ENCODE data around the gene SLC38A9.

Gene SLC38A9

DNA sequence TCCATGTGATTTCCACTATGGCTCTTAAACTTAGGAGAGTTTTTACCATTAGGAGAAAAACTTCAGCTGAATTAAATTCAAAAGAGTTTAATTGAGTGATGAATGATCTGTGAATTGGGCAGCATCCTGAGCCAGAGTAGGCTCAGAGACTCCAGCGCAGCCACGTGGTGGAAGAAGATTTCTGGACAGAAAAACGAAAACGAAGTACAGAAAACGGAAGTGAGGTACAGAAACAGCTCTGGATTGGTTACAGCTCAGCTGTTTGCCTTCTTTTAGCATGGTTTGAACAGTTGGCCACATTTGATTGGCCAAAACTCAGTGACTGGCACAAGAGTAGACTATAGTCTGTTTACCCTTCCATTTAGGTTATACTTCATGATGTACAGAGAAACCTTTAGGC is 108.2 kb downstream of the SLC38A9 start:
- TF ChIP-seq, protein P1, sequence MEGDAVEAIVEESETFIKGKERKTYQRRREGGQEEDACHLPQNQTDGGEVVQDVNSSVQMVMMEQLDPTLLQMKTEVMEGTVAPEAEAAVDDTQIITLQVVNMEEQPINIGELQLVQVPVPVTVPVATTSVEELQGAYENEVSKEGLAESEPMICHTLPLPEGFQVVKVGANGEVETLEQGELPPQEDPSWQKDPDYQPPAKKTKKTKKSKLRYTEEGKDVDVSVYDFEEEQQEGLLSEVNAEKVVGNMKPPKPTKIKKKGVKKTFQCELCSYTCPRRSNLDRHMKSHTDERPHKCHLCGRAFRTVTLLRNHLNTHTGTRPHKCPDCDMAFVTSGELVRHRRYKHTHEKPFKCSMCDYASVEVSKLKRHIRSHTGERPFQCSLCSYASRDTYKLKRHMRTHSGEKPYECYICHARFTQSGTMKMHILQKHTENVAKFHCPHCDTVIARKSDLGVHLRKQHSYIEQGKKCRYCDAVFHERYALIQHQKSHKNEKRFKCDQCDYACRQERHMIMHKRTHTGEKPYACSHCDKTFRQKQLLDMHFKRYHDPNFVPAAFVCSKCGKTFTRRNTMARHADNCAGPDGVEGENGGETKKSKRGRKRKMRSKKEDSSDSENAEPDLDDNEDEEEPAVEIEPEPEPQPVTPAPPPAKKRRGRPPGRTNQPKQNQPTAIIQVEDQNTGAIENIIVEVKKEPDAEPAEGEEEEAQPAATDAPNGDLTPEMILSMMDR (IDR thresholded peaks at IDR 0.05), result no peak
- TF ChIP-seq ZFX (IDR thresholded peaks at IDR 0.05; ENCODE audit: borderline replicate concordance), result no peak
- no peak overlapping the region for H3K27ac ChIP-seq

DNA sequence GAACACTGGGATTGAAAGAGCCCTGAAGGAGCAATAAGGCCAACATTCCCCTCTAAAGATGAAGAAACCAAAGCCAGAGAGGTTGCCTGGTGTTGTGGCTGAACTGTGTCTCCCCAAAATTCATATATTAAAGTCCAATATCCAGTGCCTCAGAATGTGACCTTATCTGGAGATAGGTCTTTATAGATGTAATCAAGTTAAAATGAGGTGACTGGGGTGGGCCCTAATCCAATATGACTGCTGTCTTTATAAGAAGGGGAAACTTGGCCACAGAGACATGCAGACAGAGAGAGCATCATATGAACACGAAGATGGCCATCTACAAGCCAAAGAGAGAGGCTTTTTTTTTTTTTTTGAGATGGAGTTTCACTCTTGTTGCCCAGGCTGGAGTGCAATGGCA is 110.5 kb downstream of the SLC38A9 start:
- TF ChIP-seq, protein P1 (IDR thresholded peaks at IDR 0.05), result no peak
- no peak for TF ChIP-seq ZFX (IDR thresholded peaks at IDR 0.05; ENCODE audit: borderline replicate concordance)
- H3K27ac ChIP-seq, result peak overlapping the region; percentile 48

DNA sequence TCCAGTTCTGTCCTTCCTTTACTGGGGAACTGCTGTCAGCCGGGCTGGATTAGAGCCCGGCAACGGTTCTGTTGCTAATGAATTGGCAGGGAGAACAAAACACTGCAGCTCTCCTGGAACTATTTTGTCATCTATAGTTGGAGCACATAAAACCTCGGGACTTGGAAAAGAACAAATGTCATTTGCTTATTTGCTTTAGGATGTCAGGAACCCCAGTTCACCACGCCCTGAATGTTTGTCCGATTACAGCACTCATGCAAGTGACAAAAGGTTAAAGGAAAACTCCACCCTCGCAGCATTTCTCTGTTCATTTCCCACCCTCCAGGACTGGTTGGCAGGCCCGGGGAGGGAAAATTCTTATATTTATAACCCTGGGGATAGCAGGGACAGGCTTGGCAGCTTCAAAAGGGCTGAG is 110.9 kb downstream of the SLC38A9 start:
- TF ChIP-seq, protein P1 (IDR thresholded peaks at IDR 0.05), result no peak
- no peak for TF ChIP-seq ZFX (IDR thresholded peaks at IDR 0.05; ENCODE audit: borderline replicate concordance)
- H3K27ac ChIP-seq, result peak overlapping the region; percentile 48

DNA sequence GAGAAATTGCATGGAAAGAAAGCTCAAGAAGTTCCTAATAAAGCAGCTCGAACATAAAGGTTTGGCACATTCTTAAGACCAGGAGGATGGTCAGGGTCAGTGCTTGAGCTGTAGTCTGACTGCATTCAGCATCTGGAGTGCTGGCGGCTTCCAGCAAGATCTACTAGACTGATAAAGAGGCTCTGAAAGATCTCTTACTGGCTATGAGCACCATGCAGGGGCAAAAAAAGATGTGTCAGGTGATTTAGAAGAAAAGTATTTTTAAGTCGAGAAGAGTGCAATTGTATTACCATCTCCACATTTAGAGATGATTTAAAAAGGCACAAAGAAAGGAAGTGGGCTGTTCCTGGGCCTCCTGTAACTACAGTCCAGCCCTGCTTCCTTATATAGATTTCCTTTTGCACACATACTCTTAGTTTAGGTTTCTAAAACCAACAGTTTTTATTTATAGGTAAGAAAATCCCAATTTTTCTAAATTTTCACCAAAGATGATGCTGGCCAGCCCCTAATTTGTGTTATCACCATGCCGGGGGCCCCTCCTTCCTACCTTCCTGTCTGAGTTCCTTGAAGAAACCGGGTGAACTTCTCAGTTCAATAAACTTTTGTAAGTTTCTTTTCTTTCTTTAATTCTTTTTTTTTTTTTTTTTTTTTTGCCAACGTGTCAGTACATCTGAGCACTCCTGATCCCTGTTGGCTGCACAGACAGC is 111.5 kb downstream of the SLC38A9 start:
- H3K27ac ChIP-seq, result peak overlapping the region; percentile 48
- TF ChIP-seq ZFX (IDR thresholded peaks at IDR 0.05; ENCODE audit: borderline replicate concordance), result no peak
- TF ChIP-seq, protein P1 (IDR thresholded peaks at IDR 0.05), result no peak

DNA sequence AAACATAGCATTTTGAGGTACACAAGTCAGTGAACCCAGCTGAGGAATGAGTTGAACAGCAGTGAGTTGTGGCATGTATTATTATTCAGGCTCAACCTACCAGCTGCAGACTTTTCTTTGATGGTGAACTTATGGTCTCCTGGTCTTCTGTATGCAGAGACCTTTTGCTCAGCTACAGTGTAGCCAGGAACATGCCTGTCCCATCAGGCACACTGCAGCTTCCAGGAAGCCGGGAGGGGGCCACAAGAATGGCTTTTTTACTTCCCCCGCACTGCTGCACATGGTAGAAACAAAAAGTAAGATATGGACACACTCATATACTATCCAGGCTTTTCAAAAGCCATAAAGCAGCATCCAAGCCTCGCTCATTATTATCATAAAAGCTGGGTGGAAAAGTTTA is 112.0 kb downstream of the SLC38A9 start:
- peak overlapping the region; percentile 48; the same call in 1 of the 2 replicates for H3K27ac ChIP-seq

DNA sequence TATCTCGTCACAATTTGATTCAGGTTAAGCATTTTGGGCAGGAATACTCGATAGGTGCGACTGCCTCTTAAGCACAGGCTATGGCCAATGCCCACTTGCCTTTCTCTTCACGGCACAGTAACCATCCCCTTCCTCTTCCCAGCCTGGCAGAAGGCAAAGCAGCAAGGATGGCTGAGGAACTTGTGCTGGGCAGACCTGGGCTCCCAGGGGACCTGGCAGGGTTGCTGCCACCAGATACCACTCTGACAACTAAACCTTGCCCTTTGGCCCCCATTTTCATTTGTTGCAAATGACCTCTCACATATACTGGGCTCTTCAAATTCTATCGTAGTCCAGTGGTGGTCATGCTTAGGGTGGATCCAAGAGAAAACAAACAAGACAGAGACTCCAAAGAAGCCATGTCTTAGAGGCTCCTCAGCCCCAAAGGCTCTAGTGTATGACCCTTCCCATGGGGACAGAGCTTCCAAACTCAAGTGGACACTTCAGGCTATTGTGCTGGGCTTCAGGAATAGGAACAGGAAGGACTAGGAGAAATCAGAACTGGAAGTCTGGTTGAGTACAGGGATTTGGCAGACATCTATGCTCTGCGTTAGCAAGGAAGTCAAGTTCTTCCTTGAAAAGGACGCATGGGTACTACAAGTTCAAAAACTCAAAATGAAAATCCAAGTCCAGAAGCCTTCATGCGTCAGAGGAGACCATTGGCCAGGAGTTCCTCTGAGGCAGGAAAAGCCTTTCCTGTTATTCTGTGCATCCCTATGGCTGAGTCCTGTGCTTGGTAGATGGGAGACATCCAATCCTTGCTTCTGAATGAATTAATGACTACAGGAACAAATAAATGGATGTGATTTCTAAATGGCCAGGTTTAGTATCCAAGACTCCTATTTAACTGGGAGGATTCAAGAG is 112.7 kb downstream of the SLC38A9 start:
- TF ChIP-seq, protein P1 (IDR thresholded peaks at IDR 0.05), result no peak
- TF ChIP-seq ZFX (IDR thresholded peaks at IDR 0.05; ENCODE audit: borderline replicate concordance), result no peak
- H3K27ac ChIP-seq, result no peak overlapping the region

More for the DNA sequence above, 112.0 kb downstream of the SLC38A9 start:
- TF ChIP-seq ZFX (IDR thresholded peaks at IDR 0.05; ENCODE audit: borderline replicate concordance), result no peak
- TF ChIP-seq, protein P1 (IDR thresholded peaks at IDR 0.05), result no peak
